Endothelial cell of umbilical vein (primary cell): ENCODE results near the gene BBC3.

ENCODE experiments used
- CTCF ChIP-seq, 2 donors: IDR thresholded peaks; 1 replicate in 1 of 2; 2 replicates in 1 of 2; pipeline ENCODE4 v1.5.1; 2011; ENCODE audit warnings: low read length in 2 of 2, mild to moderate bottlenecking in 2 of 2, moderate library complexity in 2 of 2, control low read depth in 1 of 2, inconsistent platforms in 1 of 2, low read depth in 1 of 2; ENCODE audit not compliant: insufficient read depth in 1 of 2; ENCODE audit errors: extremely low read depth in 1 of 2
- EZH2 ChIP-seq: IDR thresholded peaks from 2 replicates; pipeline ENCODE4 v1.6.1; 2012; ENCODE audit warnings: borderline replicate concordance, low read depth, mild to moderate bottlenecking, moderate library complexity, low read length, inconsistent platforms; ENCODE audit not compliant: severe bottlenecking
- MYC ChIP-seq: IDR thresholded peaks from one replicate; pipeline ENCODE4 v1.6.1; 2011; ENCODE audit warnings: mild to moderate bottlenecking, low read depth, low read length
- POLR2A ChIP-seq: IDR thresholded peaks from 2 replicates; pipeline ENCODE4 v1.6.1; 2012; ENCODE audit warnings: low read depth, mild to moderate bottlenecking, control low read depth, low read length
- TF ChIP-seq, protein P1 (sequence below): IDR thresholded peaks from 2 replicates; pipeline ENCODE4 v1.6.1; 2011; ENCODE audit not compliant: insufficient read depth, insufficient read length

- TF ChIP-seq CTCF (IDR thresholded peaks at IDR 0.05; ENCODE audit: extremely low read depth in 1 of 2, insufficient read depth in 1 of 2, low read depth in 1 of 2, low read length in 2 of 2): no peak
- no peak for TF ChIP-seq POLR2A
- TF ChIP-seq, protein P1, sequence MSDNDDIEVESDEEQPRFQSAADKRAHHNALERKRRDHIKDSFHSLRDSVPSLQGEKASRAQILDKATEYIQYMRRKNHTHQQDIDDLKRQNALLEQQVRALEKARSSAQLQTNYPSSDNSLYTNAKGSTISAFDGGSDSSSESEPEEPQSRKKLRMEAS: no peak
- no peak for TF ChIP-seq EZH2
- TF ChIP-seq MYC: no peak
These were observed 12.4 kb upstream of the BBC3 start for GRCh38 chr19:47243364-47243775.
